DOHH2 (cell line): ENCODE results near the gene KRT77.

ENCODE experiments used
- H3F3A ChIP-seq: fragments of 200-600 bp; sonication (generic), shearing (Covaris generic); 2 replicates; pipeline ENCODE4 v1.6.0; 2016; ENCODE audit warnings: antibody characterized with exemption, mild to moderate bottlenecking; ENCODE audit not compliant: control insufficient read depth, insufficient read depth
- H3K27ac ChIP-seq: fragments of 200-600 bp; sonication (generic); 2 replicates; pipeline ENCODE4 v1.5.1; 2014; ENCODE audit warnings: low read depth, mild to moderate bottlenecking, low read length, moderate library complexity
- H3K27me3 ChIP-seq: fragments of 200-600 bp; sonication (generic); 2 replicates; pipeline ENCODE4 v1.6.1; 2014; ENCODE audit warnings: mild to moderate bottlenecking, low read length, mixed read lengths; ENCODE audit not compliant: control insufficient read depth
- H3K36me3 ChIP-seq: fragments of 200-600 bp; sonication (generic); 2 replicates; pipeline ENCODE4 v1.6.1; 2014; ENCODE audit warnings: mild to moderate bottlenecking, low read length, moderate library complexity, mixed read lengths; ENCODE audit not compliant: control insufficient read depth
- H3K4me1 ChIP-seq: fragments of 200-600 bp; sonication (generic); 2 replicates; pipeline ENCODE4 v1.6.1; 2014; ENCODE audit warnings: mild to moderate bottlenecking, low read length, mixed read lengths; ENCODE audit not compliant: control insufficient read depth
- H3K4me2 ChIP-seq: fragments of 200-600 bp; sonication (generic); 2 replicates; pipeline ENCODE4 v1.6.0; 2014; ENCODE audit warnings: mild to moderate bottlenecking, low read length, moderate library complexity
- H3K4me3 ChIP-seq: fragments of 200-600 bp; sonication (generic); 2 replicates; pipeline ENCODE4 v1.5.1; 2014; ENCODE audit warnings: mild to moderate bottlenecking, low read length, mixed read lengths
- H3K79me2 ChIP-seq: fragments of 200-600 bp; sonication (generic); 2 replicates; pipeline ENCODE4 v1.6.1; 2014; ENCODE audit warnings: mild to moderate bottlenecking, low read length, mixed read lengths; ENCODE audit not compliant: control insufficient read depth
- H3K9me2 ChIP-seq: fragments of 200-600 bp; sonication (generic); replicated peaks from 2 replicates; pipeline ENCODE4 v1.6.1; 2014; ENCODE audit warnings: mild to moderate bottlenecking, low read length, mixed read lengths; ENCODE audit not compliant: control insufficient read depth
- H3K9me3 ChIP-seq: fragments of 200-600 bp; sonication (generic); 2 replicates; pipeline ENCODE4 v1.6.1; 2014; ENCODE audit warnings: antibody characterized with exemption, low read length, mixed read lengths; ENCODE audit not compliant: control insufficient read depth, insufficient read depth
- H4K20me1 ChIP-seq: fragments of 200-600 bp; sonication (generic); 2 replicates; pipeline ENCODE4 v1.6.0; 2014; ENCODE audit warnings: low read depth, mild to moderate bottlenecking, antibody characterized with exemption, low read length, moderate library complexity; ENCODE audit not compliant: control insufficient read depth, insufficient read depth
- EZH2phosphoT487 ChIP-seq: fragments of 200-600 bp; sonication (generic); IDR thresholded peaks from 2 replicates; pipeline ENCODE4 v1.6.1; 2017; ENCODE audit warnings: borderline replicate concordance, mild to moderate bottlenecking, antibody characterized with exemption, low read length, moderate library complexity, mixed read lengths
- TF ChIP-seq, protein P1 (sequence below): fragments of 200-600 bp; sonication (generic); IDR thresholded peaks from one replicate; pipeline ENCODE4 v1.5.1; 2014; ENCODE audit warnings: antibody characterized with exemption, mild to moderate bottlenecking, low read depth, low read length; ENCODE audit not compliant: poor library complexity, severe bottlenecking

Gene KRT77

DNA sequence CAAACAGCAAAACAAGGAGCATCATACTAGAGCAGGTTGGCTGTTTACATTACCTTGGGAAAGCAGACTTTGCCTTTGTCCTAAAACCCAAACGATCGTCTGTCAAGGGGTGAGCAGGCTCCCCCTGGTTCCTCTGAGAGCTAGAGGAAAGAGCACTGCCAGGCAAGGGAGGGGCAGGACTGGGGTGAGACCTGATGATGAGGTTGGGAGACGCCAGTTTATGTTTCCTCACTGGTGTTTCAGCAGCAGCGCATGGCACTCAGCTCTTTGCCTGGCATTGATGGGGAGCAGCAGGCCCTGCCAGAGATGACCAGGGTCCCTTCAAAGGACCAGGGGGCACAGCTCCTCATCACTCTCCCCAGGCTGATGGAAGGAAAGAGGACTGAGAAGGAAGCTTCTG is 43.4 kb downstream of the KRT77 start:
- TF ChIP-seq EZH2phosphoT487, result no peak
- TF ChIP-seq, protein P1, sequence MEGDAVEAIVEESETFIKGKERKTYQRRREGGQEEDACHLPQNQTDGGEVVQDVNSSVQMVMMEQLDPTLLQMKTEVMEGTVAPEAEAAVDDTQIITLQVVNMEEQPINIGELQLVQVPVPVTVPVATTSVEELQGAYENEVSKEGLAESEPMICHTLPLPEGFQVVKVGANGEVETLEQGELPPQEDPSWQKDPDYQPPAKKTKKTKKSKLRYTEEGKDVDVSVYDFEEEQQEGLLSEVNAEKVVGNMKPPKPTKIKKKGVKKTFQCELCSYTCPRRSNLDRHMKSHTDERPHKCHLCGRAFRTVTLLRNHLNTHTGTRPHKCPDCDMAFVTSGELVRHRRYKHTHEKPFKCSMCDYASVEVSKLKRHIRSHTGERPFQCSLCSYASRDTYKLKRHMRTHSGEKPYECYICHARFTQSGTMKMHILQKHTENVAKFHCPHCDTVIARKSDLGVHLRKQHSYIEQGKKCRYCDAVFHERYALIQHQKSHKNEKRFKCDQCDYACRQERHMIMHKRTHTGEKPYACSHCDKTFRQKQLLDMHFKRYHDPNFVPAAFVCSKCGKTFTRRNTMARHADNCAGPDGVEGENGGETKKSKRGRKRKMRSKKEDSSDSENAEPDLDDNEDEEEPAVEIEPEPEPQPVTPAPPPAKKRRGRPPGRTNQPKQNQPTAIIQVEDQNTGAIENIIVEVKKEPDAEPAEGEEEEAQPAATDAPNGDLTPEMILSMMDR, result no peak
- no peaks in the 10 kb centered on the region for H3K4me1 ChIP-seq
- no peaks in the 10 kb centered on the region for H3K36me3 ChIP-seq
- no peaks in the 10 kb centered on the region for H3K9me2 ChIP-seq
- H3K4me2 ChIP-seq, result no peak overlapping the region
- H3K9me3 ChIP-seq, result no peaks in the 10 kb centered on the region
- peaks cover 10% of the 10 kb centered on the region for H3K27me3 ChIP-seq
- no peaks in the 10 kb centered on the region for H3F3A ChIP-seq
- no peak overlapping the region for H3K4me3 ChIP-seq
- H3K27ac ChIP-seq, result no peak overlapping the region
- no peaks in the 10 kb centered on the region for H4K20me1 ChIP-seq
- no peaks in the 10 kb centered on the region for H3K79me2 ChIP-seq

DNA sequence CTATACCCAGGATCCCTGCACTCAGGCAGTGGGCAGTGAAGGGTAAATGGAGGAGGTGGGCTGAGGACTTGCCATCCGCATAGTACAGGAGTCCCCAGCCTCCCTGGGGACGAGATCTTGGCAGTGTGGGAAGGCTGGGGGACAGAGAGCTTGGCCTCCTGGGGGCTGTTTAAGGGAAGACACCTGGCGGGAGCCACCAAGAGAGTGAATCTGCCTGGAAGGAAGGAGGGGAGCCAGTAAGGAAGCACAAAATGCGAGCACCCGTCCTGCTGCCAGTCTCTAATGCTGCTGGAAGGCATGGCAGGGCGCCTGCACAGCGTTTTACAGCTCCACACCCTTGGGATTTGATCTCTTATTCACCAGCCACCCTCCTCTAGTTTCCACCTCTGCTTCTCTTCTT is 43.9 kb downstream of the KRT77 start:
- H3K9me2 ChIP-seq, result no peaks in the 10 kb centered on the region
- H3K79me2 ChIP-seq, result no peaks in the 10 kb centered on the region
- peaks cover 10% of the 10 kb centered on the region for H3K27me3 ChIP-seq
- no peak overlapping the region for H3K4me3 ChIP-seq
- H4K20me1 ChIP-seq, result no peaks in the 10 kb centered on the region
- TF ChIP-seq, protein P1, result no peak
- no peak for TF ChIP-seq EZH2phosphoT487
- no peaks in the 10 kb centered on the region for H3K9me3 ChIP-seq
- no peaks in the 10 kb centered on the region for H3F3A ChIP-seq
- H3K36me3 ChIP-seq, result no peaks in the 10 kb centered on the region
- no peaks in the 10 kb centered on the region for H3K4me1 ChIP-seq
- H3K4me2 ChIP-seq, result no peak overlapping the region
- no peak overlapping the region for H3K27ac ChIP-seq

GRCh38 chr12:52658196-52658595 is 45.1 kb downstream of the KRT77 start:
- H3F3A ChIP-seq, result no peaks in the 10 kb centered on the region
- no peak for TF ChIP-seq EZH2phosphoT487
- TF ChIP-seq, protein P1, result no peak
- no peaks in the 10 kb centered on the region for H4K20me1 ChIP-seq
- H3K9me2 ChIP-seq, result no peaks in the 10 kb centered on the region
- H3K36me3 ChIP-seq, result no peaks in the 10 kb centered on the region
- no peak overlapping the region for H3K27ac ChIP-seq
- H3K4me2 ChIP-seq, result no peak overlapping the region
- H3K27me3 ChIP-seq, result peaks cover 10% of the 10 kb centered on the region
- no peaks in the 10 kb centered on the region for H3K79me2 ChIP-seq
- H3K9me3 ChIP-seq, result no peaks in the 10 kb centered on the region
- H3K4me1 ChIP-seq, result no peaks in the 10 kb centered on the region
- H3K4me3 ChIP-seq, result no peak overlapping the region
